ENCODE measurements around the gene EFR3B.

DNA sequence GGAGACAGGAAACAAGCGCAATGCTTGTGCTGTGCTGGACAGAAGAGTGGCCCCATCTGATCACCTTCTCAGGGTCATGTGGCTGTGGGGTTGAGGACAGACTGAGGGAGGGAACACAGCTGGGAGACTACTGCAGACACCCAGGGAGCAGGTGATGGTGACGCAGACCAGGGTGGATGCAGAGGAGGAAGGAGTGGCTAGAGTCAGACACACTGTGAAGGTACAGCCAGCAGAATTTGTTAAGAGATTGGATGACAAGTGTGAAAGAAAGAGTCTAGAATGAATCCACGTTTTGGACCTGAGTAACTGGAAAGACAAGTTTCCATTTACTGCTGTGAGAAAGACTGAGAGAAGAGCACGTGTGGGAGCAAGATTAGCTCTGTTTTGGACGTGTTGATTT is 142.4 kb downstream of the EFR3B start:
- TF ChIP-seq, protein P1, sequence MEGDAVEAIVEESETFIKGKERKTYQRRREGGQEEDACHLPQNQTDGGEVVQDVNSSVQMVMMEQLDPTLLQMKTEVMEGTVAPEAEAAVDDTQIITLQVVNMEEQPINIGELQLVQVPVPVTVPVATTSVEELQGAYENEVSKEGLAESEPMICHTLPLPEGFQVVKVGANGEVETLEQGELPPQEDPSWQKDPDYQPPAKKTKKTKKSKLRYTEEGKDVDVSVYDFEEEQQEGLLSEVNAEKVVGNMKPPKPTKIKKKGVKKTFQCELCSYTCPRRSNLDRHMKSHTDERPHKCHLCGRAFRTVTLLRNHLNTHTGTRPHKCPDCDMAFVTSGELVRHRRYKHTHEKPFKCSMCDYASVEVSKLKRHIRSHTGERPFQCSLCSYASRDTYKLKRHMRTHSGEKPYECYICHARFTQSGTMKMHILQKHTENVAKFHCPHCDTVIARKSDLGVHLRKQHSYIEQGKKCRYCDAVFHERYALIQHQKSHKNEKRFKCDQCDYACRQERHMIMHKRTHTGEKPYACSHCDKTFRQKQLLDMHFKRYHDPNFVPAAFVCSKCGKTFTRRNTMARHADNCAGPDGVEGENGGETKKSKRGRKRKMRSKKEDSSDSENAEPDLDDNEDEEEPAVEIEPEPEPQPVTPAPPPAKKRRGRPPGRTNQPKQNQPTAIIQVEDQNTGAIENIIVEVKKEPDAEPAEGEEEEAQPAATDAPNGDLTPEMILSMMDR (IDR thresholded peaks at IDR 0.05) = no peak
- TF ChIP-seq EZH2phosphoT487 (IDR thresholded peaks at IDR 0.05) (no peak), EZH2 (IDR thresholded peaks at IDR 0.05) (no peak)

Data from neural progenitor cell (in vitro differentiated cells).